SK-N-MC (cell line): ENCODE measurements around the gene TRIM63.

ENCODE experiments used
- EZH2 ChIP-seq: fragments of 200-600 bp; sonication (generic); IDR thresholded peaks from one replicate; pipeline ENCODE4 v1.6.1; 2017; ENCODE audit warnings: antibody characterized with exemption
- POLR2AphosphoS5 ChIP-seq: IDR thresholded peaks from 2 replicates; pipeline ENCODE4 v1.6.1; 2012; ENCODE audit warnings: mild to moderate bottlenecking, low read depth, low read length, borderline replicate concordance

DNA sequence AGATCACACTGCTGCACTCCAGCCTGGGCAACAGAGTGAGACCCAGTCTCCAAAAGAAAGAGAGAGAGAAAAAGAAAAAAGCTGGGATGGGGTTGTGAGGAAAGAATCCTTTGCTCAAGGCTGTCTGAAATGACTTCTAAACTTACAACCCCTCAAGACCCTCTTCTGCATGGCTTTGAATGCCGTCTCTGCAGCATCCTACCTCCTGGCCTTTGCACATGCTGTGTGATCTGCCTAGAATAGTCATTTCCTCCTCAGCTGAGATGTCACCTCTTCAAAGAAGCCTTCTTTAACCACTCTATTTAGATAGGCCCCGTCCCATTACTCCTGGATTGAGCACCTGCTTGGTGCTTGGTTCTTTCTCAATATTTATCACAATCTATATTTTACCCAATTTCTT lies 17.4 kb upstream of the TRIM63 start:
- TF ChIP-seq POLR2AphosphoS5: no peak
- no peak for TF ChIP-seq EZH2
